CD8-positive, alpha-beta memory T cell (primary cell): ENCODE measurements around the gene ARSB. TPM values are rescaled to one million over a fixed set of nuclear protein-coding genes. Genes with fewer than 3 reads are reported as not detected.

Experiments used
- CTCF ChIA-PET: fragments of 350-600 bp; sonication (Branson Sonifier 250); formaldehyde crosslinking; loops from one replicate; lab custom pipeline; 2021; ENCODE audit warnings: antibody characterized with exemption; lab: Charles Lee
- POLR2A ChIA-PET: fragments of 350-600 bp; sonication (Branson Sonifier 250); formaldehyde crosslinking; loops from one replicate; lab custom pipeline; 2021; ENCODE audit warnings: antibody characterized with exemption; lab: Charles Lee
- DNase-seq, 5 donors: peaks; one replicate each; pipeline versions ENCODE4 v3.0.0 to v3.0.0-alpha.2; 2020 to 2022; ENCODE audit warnings: mixed read lengths in 1 of 5
- H3K27ac ChIP-seq: one replicate; pipeline ENCODE4 v1.7.0; 2013; ENCODE audit warnings: low read depth, mild to moderate bottlenecking, low read length, moderate library complexity
- H3K27me3 ChIP-seq: 2 replicates; pipeline ENCODE4 v1.7.0; 2013; ENCODE audit warnings: low read length, mild to moderate bottlenecking; ENCODE audit not compliant: insufficient read depth, poor library complexity, severe bottlenecking
- H3K36me3 ChIP-seq: 2 replicates; pipeline ENCODE4 v1.7.0; 2013; ENCODE audit warnings: mild to moderate bottlenecking, low read length, moderate library complexity; ENCODE audit not compliant: insufficient read depth
- H3K4me1 ChIP-seq: 2 replicates; pipeline ENCODE4 v1.7.0; 2013; ENCODE audit warnings: mild to moderate bottlenecking, low read length, moderate library complexity; ENCODE audit not compliant: insufficient read depth
- H3K4me3 ChIP-seq: 2 replicates; pipeline ENCODE4 v1.7.0; 2013; ENCODE audit warnings: mild to moderate bottlenecking, low read length
- H3K9me3 ChIP-seq: 2 replicates; pipeline ENCODE4 v1.7.0; 2013; ENCODE audit warnings: mild to moderate bottlenecking, low read length
- H3K27ac Mint-ChIP-seq, 8 donors: one replicate each; pipeline ENCODE4 v1.8.0; 2020 to 2021; ENCODE audit warnings: mixed read lengths in 8 of 8, mild to moderate bottlenecking in 6 of 8, inconsistent platforms in 3 of 8, moderate library complexity in 3 of 8
- H3K27me3 Mint-ChIP-seq, 2 donors: one replicate each; pipeline ENCODE4 v1.8.0; 2020 to 2021; ENCODE audit warnings: mixed read lengths in 2 of 2, mild to moderate bottlenecking in 1 of 2, moderate library complexity in 1 of 2
- H3K36me3 Mint-ChIP-seq, 3 donors: one replicate each; pipeline ENCODE4 v1.8.0; 2020 to 2021; ENCODE audit warnings: mixed read lengths in 3 of 3, inconsistent platforms in 1 of 3, mild to moderate bottlenecking in 1 of 3
- H3K4me1 Mint-ChIP-seq, 3 donors: one replicate each; pipeline ENCODE4 v1.8.0; 2020 to 2021; ENCODE audit warnings: mixed read lengths in 3 of 3, inconsistent platforms in 1 of 3, mild to moderate bottlenecking in 1 of 3
- H3K4me3 Mint-ChIP-seq, 7 donors: one replicate each; pipeline ENCODE4 v1.8.0; 2020 to 2021; ENCODE audit warnings: mixed read lengths in 7 of 7, mild to moderate bottlenecking in 6 of 7, moderate library complexity in 4 of 7, inconsistent platforms in 2 of 7
- H3K9me3 Mint-ChIP-seq, 5 donors: one replicate each; pipeline ENCODE4 v1.8.0; 2020 to 2022; ENCODE audit warnings: mixed read lengths in 5 of 5, mild to moderate bottlenecking in 3 of 5, moderate library complexity in 2 of 5, inconsistent platforms in 1 of 5
- polyA plus RNA-seq: library from polyadenylated mRNA; unstranded; fragments of 300-500 nt; fragmentation: Illumina TruSeq; gene quantifications from one replicate; pipeline ENCODE4 v1.2.3, GENCODE V29; 2021
- total RNA-seq, 2 experiments: library from RNA; stranded (reverse); gene quantifications; one replicate each; pipeline ENCODE4 v1.2.3, GENCODE V29; 2021

Gene ARSB
- total and polyA plus RNA-seq, 3 experiments from 2014 or later = 5.1 to 19.9 (median 19.6) TPM

GRCh38 chr5:78750281-78750680 lies 234.8 kb downstream of the ARSB start:
- no peaks in the 10 kb centered on the region for H3K9me3 Mint-ChIP-seq
- no peaks in the 10 kb centered on the region for H3K4me1 Mint-ChIP-seq
- ChIA-PET CTCF (no interaction called here), POLR2A (no interaction called here)
- H3K27ac Mint-ChIP-seq = no peak overlapping the region
- H3K27me3 Mint-ChIP-seq = peaks cover 4 to 14% of the 10 kb centered on the region in 2 donors
- H3K27me3 ChIP-seq = no peaks in the 10 kb centered on the region
- no peaks in the 10 kb centered on the region for H3K9me3 ChIP-seq
- H3K36me3 Mint-ChIP-seq = no peaks in the 10 kb centered on the region
- H3K36me3 ChIP-seq = no peaks in the 10 kb centered on the region
- no peak overlapping the region for H3K27ac ChIP-seq
- H3K4me1 ChIP-seq = no peaks in the 10 kb centered on the region
- no peak for DNase-seq
- no peak overlapping the region for H3K4me3 ChIP-seq
- H3K4me3 Mint-ChIP-seq = no peak overlapping the region

DNA sequence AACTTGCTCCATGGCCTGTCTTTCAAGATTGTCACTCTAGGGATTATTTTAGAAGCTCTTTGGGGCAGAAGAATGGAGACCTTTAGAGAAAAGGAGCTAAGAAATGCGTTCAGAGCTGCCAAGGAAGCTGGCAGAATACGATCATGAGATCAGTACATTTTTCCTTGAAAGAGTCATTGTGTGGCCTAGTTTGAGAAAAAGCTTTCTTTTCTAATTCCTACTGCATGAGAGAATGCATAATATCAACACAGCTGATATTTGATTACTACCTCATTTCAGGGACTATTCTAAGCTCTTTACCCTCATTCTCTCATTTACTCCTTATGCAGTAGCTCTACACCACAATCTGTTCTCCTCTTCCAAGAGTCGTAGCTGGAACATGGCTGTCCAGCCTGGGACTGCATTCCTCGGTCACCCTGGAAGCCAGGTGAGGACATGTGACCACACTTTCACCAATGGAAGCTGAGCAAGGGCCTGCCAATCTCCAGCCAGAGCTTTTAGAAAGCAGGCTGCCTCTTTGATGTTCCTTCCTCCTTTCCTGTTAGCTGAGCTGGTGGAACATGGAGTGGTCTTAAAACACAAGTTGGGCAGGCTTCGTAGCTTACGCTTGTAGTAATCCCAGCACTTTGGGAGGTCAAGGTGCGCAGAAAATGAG lies 237.3 kb downstream of the ARSB start:
- Mint-ChIP-seq H3K36me3 (no peaks in the 10 kb centered on the region), H3K4me3 (no peak overlapping the region), H3K4me1 (no peaks in the 10 kb centered on the region), H3K27ac (no peak overlapping the region), H3K9me3 (no peaks in the 10 kb centered on the region), H3K27me3 (peaks cover 9 to 17% of the 10 kb centered on the region in 2 donors)
- no peak overlapping the region for H3K27ac ChIP-seq
- H3K27me3 ChIP-seq = no peaks in the 10 kb centered on the region
- ChIA-PET CTCF (no interaction called here), POLR2A (no interaction called here)
- no peaks in the 10 kb centered on the region for H3K4me1 ChIP-seq
- no peaks in the 10 kb centered on the region for H3K9me3 ChIP-seq
- no peak for DNase-seq
- no peaks in the 10 kb centered on the region for H3K36me3 ChIP-seq
- H3K4me3 ChIP-seq = no peak overlapping the region

GRCh38 chr5:78747055-78747454 lies 238.1 kb downstream of the ARSB start:
- Histone ChIP-seq H3K9me3 (no peaks in the 10 kb centered on the region), H3K4me1 (no peaks in the 10 kb centered on the region), H3K36me3 (no peaks in the 10 kb centered on the region), H3K27me3 (no peaks in the 10 kb centered on the region), H3K27ac (no peak overlapping the region), H3K4me3 (no peak overlapping the region)
- no peak for DNase-seq
- no peaks in the 10 kb centered on the region for H3K36me3 Mint-ChIP-seq
- H3K9me3 Mint-ChIP-seq = no peaks in the 10 kb centered on the region
- no peak overlapping the region for H3K27ac Mint-ChIP-seq
- ChIA-PET POLR2A (no interaction called here), CTCF (no interaction called here)
- no peaks in the 10 kb centered on the region for H3K4me1 Mint-ChIP-seq
- H3K4me3 Mint-ChIP-seq = no peak overlapping the region
- H3K27me3 Mint-ChIP-seq = peaks cover 9 to 17% of the 10 kb centered on the region in 2 donors

DNA sequence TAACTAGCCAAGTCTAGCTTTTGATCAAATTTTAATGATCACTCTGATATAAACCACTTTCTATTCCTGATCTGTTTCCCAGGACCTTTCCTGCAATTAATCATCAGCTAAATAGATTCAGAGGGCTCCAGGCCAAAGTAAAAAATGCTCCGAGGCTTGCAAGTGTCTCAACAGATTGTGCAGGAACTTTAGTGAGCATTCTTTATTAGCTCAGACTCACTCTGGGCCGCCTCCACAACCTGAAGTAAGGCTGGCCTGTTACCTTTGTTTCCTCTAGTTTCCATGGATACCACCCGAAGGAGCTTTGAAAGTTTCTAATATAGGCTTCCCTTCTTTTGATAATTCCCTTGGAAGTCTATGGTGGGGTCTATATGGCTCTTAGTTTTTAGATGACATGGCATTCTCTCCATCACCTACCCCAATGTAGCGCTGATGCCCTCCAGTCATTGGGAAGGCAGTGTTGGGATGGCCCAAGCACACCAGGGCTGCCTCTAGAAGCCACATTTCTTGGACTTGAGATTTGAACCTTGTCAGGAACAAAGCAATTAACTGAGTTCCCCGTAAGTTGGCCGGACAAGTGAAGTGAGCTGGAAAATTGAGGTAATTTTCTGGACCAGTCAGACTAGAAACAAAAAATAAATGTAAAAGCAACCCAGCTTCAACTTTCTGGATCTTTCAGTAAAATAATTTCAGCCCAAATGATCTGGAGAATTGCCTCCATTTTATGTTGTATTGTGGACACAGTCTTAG lies 238.9 kb downstream of the ARSB start:
- H3K4me1 Mint-ChIP-seq = no peaks in the 10 kb centered on the region
- no peak overlapping the region for H3K4me3 Mint-ChIP-seq
- Histone ChIP-seq H3K36me3 (no peaks in the 10 kb centered on the region), H3K4me3 (no peak overlapping the region), H3K9me3 (no peaks in the 10 kb centered on the region), H3K27me3 (no peaks in the 10 kb centered on the region), H3K4me1 (no peaks in the 10 kb centered on the region), H3K27ac (no peak overlapping the region)
- CTCF ChIA-PET = interaction anchor here (1.2 kb wide), 1 partner anchor 10 kb away, joined by 3 read pairs; no protein-coding TSS in a partner anchor
- DNase-seq = no peak
- no peaks in the 10 kb centered on the region for H3K36me3 Mint-ChIP-seq
- POLR2A ChIA-PET = no interaction called here
- peak overlapping the region in 1 of 8 donors; percentile 38 for H3K27ac Mint-ChIP-seq
- H3K9me3 Mint-ChIP-seq = no peaks in the 10 kb centered on the region
- H3K27me3 Mint-ChIP-seq = peaks cover 9 to 12% of the 10 kb centered on the region in 2 donors

DNA sequence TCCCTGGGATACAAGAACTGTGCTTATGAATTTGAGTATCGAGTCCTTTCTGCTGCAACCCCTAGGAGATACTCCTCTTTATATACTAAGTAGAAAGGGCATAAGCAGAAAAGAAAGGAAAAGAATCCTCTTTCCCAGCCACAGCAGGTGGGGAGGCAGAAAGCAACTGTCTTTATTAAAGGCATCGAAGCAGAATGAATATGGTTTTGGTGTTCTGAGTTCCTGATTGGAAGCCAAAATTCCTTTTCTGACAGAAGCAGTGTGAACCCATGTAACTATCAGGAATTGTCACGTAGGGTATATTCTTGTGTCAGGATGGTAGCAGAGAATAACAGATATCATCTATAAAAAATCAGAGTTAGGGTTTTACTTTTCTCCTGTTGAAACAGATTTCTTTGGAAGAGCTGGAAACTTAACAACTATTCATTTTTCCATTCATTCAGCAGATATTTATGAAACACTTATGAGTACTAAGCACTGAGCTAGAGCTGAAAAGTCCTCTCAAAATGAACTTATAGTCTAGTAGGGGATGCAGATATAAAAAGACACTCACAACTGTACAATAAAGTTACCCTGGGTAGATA lies 240.1 kb downstream of the ARSB start:
- H3K27ac Mint-ChIP-seq = peak overlapping the region in 1 of 8 donors; percentile 33
- no peak overlapping the region for H3K4me3 Mint-ChIP-seq
- no peaks in the 10 kb centered on the region for H3K9me3 Mint-ChIP-seq
- no peaks in the 10 kb centered on the region for H3K4me1 ChIP-seq
- H3K4me3 ChIP-seq = no peak overlapping the region
- H3K27me3 ChIP-seq = no peaks in the 10 kb centered on the region
- DNase-seq = no peak
- no peaks in the 10 kb centered on the region for H3K9me3 ChIP-seq
- H3K36me3 ChIP-seq = no peaks in the 10 kb centered on the region
- POLR2A ChIA-PET = no interaction called here
- H3K27ac ChIP-seq = no peak overlapping the region
- no peaks in the 10 kb centered on the region for H3K4me1 Mint-ChIP-seq
- no peaks in the 10 kb centered on the region for H3K36me3 Mint-ChIP-seq
- peaks cover 8 to 12% of the 10 kb centered on the region in 2 donors for H3K27me3 Mint-ChIP-seq
- CTCF ChIA-PET = no interaction called here

DNA sequence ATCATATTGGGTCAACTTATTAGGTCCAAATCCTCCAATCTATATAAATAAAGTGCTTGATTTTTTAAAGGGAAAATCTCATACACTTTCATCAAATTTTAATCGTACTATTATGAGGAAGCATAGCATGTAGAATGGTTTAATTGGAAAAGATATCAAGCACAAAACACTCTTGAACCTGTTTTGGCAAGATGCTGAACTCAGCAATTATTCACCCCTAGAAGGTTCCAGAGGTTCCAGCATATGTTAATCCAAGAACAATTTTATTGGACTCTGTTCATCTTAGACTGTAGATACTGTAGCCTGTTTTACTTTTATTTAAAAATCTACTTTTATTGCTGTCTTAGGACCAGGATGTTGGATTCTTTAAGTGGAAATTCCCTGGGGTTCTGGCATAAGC lies 244.1 kb downstream of the ARSB start:
- CTCF ChIA-PET = no interaction called here
- POLR2A ChIA-PET = no interaction called here
- Histone ChIP-seq H3K36me3 (no peaks in the 10 kb centered on the region), H3K9me3 (no peaks in the 10 kb centered on the region), H3K27ac (no peak overlapping the region), H3K27me3 (no peaks in the 10 kb centered on the region), H3K4me3 (no peak overlapping the region), H3K4me1 (no peaks in the 10 kb centered on the region)
- no peak for DNase-seq
- H3K4me1 Mint-ChIP-seq = no peaks in the 10 kb centered on the region
- no peak overlapping the region for H3K4me3 Mint-ChIP-seq
- H3K27me3 Mint-ChIP-seq = peaks cover 7 to 9% of the 10 kb centered on the region in 2 donors
- no peak overlapping the region for H3K27ac Mint-ChIP-seq
- H3K36me3 Mint-ChIP-seq = no peaks in the 10 kb centered on the region
- H3K9me3 Mint-ChIP-seq = no peaks in the 10 kb centered on the region

DNA sequence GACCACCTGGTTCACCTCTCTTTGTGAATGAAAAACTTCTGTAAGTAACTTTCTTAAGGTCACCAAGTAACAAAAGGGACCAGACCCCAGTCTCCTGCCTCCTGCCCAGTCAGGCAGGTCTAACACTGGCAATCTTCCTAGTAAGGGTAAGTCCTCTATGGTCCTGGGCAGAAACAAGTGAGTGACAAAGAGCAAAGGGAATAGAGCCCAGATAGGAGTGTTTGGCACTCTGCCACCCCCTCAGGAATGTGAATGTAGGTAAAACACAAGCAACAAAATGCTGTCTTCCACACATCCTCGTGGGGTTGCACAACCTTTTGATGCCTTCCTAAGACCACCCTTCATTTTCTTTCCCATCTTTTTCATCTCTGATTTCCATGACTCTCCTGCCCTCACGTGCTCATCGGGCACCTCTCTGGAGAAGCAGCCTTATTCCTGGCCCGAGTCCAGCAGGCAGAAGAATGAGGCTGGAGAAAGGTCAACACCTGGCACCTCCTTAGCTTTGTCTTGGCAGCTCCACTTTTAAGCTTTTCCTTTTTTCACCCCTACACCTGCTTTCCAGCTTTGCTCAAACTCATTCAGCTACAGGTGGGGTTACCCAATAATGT lies 246.3 kb downstream of the ARSB start:
- no peaks in the 10 kb centered on the region for H3K9me3 ChIP-seq
- no peaks in the 10 kb centered on the region for H3K36me3 ChIP-seq
- H3K4me3 Mint-ChIP-seq = no peak overlapping the region
- H3K4me3 ChIP-seq = no peak overlapping the region
- no peaks in the 10 kb centered on the region for H3K4me1 ChIP-seq
- peaks cover 6% of the 10 kb centered on the region in 2 donors for H3K27me3 Mint-ChIP-seq
- no peak overlapping the region for H3K27ac Mint-ChIP-seq
- ChIA-PET POLR2A (no interaction called here), CTCF (no interaction called here)
- DNase-seq = no peak
- no peak overlapping the region for H3K27ac ChIP-seq
- H3K4me1 Mint-ChIP-seq = no peaks in the 10 kb centered on the region
- H3K27me3 ChIP-seq = no peaks in the 10 kb centered on the region
- no peaks in the 10 kb centered on the region for H3K36me3 Mint-ChIP-seq
- no peaks in the 10 kb centered on the region for H3K9me3 Mint-ChIP-seq

GRCh38 chr5:78738104-78738503 lies 247.0 kb downstream of the ARSB start:
- Mint-ChIP-seq H3K27me3 (peaks cover 3 to 6% of the 10 kb centered on the region in 2 donors), H3K4me3 (no peak overlapping the region), H3K4me1 (no peaks in the 10 kb centered on the region), H3K9me3 (no peaks in the 10 kb centered on the region), H3K27ac (no peak overlapping the region), H3K36me3 (no peaks in the 10 kb centered on the region)
- DNase-seq = no peak
- Histone ChIP-seq H3K4me1 (no peaks in the 10 kb centered on the region), H3K27ac (no peak overlapping the region), H3K9me3 (no peaks in the 10 kb centered on the region), H3K36me3 (no peaks in the 10 kb centered on the region), H3K4me3 (no peak overlapping the region), H3K27me3 (no peaks in the 10 kb centered on the region)
- ChIA-PET CTCF (no interaction called here), POLR2A (no interaction called here)
